ENCODE results near the gene FAM72C.
"Not testable (repeated sequence)": the region's sequence is repeated elsewhere in the genome, so short reads cannot be mapped to it uniquely, and the experiment has no call there.

Gene FAM72C

DNA sequence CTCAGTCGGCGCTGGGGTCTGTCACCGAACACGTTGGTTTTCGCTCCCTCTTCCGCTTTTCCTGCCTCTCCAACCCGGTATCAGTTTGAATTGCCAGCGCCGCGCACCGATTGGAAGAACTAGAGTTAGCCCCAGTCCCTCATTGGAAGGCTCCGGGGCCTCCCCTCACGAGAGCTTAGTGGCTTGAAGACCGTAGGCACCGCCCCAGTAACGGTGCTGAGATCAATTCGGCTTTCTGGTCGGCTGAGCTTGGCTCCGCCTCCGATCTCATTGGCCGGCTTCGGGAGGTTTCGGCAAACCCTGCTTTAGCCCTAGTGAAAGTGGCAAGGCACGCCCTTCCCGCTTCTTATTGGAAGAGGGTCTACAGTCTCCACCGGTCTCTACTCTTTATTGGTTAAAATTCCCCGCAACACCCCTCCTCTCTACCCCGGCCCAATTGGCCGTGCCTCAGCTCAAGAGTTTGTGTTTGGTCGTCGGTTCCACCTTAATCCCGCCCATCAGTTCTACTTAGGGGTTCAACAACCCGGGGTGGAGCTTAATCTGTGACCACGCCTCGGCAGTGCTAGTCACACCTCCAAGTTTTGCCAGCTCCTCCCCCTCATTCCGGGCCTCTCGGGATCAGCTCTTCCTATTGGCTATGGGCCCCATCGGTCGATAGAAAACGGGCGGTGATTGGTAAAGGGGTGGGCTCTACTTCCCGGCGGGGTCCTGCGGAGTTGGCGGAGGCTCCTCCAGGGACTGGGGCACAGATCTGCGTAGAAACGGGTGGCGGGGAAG is at the start of gene FAM72C:
FAM72C (minus strand) TSS at position 63 of the 777 bp plus-strand sequence. CDS start 845 bp downstream, outside the sequence.
- DNase-seq (ENCODE audit: low read depth in 2 of 2), result not testable (repeated sequence)

DNA sequence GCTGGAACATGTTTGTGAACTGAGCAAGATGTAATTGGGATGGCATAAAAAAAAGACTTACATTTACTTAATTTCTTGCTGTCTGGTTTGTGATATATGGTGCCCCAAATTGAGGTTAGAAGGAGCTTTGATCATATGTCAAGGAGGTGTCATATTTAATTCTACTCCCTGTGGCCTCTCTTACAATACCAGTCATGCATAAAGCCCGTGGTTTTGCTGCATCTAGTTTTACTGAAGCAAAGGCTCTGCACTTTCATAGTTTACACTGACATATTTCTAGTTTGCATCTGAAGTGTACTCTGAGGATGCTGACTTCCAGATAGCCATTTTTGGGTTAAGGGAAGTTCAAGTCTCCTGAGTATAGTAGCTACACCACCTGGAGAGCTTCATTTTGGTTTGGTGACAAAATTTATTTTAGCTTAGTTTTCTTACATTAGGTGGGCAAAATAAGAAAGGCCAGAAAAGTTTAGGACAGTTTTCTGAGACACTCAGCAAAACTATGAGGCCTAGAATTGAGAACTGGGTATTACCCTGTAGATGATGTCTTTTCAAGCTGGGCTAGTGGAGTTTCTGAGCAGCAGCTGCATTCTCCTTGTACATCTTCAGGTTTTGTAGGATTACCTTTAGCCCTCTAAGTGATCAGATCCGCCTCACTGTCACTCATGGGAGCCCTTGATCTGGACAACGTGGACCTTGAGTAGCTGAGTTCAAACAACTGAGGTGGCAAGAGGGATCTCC is 48.4 kb upstream of the FAM72C start:
- DNase-seq (ENCODE audit: low read depth in 2 of 2), result not testable (repeated sequence)

GRCh38 chr1:144019101-144019500 is 47.3 kb upstream of the FAM72C start:
- DNase-seq (ENCODE audit: low read depth in 2 of 2), result not testable (repeated sequence)

DNA sequence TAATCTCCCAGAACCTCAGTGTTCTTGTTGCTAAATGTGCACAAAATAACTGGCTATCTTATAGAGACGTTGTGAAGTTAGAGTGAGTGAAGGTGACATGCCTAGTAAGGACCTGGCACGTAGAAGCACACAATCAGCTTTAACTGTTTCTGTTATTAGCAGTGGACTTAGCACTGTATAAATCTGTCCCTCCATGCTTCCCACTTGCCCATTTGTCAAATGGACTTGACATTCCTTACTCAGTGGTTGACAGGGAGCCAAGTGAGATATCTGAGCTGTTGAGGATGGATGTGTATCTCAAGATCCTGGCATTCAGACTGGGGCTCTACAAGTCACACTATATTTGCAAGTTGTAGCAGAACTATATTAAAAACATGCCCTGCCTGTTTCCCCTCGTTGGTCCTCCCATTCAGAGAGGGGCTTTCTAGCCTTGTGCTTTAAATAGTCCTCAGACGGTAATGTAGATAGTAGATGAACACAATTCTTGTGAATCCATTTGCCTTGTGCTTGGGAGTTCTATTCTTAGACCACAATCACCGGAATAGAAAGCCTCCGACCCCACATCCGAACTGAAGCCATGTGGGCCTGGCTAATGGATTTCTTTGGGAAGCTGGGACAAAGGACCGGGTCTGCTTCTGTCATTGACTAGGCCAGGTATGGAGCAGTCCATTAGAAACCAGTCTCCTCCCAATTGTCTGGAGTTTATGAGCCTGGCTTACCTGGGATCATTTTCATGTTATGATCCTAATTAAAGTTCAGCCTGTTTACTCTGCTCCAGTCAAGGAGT is 43.6 kb upstream of the FAM72C start:
- not testable (repeated sequence) for DNase-seq (ENCODE audit: low read depth in 2 of 2)

- not testable (repeated sequence) for DNase-seq (ENCODE audit: low read depth in 2 of 2)
Observed at GRCh38 chr1:144014528-144014927, 42.7 kb upstream of the FAM72C start.

DNA sequence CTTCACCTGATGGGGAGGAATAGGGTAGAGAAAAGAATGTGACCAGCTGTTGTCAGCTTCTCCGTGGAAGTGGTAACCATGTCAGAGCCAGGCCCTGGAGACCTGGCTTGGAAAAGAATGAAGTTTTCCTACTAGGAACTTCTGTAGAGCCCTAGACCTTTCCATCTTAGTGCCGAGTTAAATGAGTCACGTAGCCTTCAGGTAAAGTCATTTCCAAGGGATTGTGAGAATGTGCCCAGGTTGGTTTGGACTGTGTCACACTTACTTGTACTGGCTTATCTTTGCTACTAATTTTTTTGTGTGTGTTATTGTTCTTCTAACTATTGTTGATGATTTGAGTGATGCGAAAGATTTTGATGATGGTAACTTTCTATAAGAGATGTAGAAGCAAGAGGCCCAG is 42.3 kb upstream of the FAM72C start:
- DNase-seq (ENCODE audit: low read depth in 2 of 2), result not testable (repeated sequence)

DNA sequence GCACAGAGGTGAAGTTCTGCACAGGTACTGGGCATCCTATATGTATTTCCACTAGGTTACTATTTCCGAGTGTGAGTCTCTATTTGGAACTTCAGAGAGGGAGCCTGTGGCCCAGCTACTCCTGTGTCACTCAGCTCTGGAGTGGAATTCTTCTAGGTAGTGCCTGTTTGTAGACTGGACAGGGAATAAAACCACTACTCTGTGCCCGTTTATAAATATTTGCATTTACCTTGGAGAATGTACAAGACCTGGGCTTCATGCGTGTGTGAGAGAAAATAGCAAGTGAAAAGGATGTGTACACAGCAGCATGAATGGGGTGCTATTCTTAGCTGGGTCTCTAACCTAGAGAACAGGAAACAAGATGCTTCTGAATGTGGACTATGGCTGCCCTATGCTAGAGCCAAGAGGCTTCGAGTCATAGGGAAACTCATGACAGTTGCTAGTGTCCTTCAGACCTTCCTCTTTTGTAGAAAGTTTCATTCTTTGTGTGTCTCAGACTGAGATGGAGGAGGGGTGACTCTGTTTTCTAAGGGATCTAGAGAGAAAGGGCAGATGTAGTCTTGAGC is 40.5 kb upstream of the FAM72C start:
- DNase-seq (ENCODE audit: low read depth in 2 of 2), result not testable (repeated sequence)

GRCh38 chr1:144009410-144009809 is 37.6 kb upstream of the FAM72C start:
- DNase-seq (ENCODE audit: low read depth in 2 of 2), result not testable (repeated sequence)

DNA sequence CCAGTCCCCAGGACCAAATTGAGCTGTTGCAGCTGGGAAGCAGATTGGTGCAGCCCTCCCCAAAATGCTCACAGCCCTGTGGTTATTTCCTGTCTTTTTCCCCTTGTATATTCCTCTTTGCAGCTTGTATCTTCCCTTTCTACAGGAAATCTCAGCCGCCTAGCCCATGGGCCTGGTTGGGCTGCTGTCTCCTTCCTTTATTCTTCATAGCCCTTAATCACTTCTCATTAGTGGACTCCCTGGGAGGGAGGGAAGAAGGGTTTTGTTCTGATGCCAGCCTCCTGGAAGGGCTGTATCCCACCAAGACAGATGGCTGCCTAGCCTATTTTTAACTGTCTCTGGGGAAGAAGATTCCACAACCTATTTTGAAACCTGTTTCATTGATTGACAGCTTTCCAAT is 32.5 kb upstream of the FAM72C start:
- not testable (repeated sequence) for DNase-seq (ENCODE audit: low read depth in 2 of 2)

DNA sequence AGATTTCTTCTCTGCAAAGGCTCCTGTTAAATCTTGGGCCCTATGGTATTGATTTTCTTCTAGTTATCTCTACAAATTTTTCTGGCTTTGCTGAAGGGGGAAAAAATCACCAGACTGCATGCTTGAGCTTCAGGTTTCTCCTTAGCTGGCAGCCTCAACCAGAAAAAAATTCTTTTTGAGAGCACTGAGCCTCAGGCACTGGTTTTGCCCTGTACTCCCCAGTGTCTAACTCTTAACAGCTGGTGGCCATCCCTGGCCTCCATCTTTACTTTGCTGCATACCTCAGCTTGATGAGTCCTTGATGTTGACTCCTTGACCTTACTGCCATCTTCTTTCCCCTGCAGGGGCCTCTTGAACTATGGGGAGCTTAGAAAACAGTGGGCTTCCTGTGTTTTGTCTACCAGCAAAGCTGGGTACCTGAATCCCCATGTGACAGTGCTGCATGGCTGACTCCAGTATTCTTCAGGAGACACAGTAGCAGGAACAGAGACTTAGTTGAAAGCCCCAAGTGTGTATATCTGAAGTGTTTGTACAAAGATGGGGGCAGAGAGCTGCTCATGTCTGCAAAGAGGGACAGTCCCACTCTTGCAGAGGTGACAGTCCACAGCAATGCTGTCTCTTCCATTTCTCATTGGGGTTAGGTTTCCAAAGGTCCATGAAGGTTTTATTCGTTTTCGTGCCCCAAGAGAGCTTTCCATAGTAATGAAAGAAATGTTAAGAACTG is 31.7 kb upstream of the FAM72C start:
- DNase-seq (ENCODE audit: low read depth in 2 of 2), result not testable (repeated sequence)

DNA sequence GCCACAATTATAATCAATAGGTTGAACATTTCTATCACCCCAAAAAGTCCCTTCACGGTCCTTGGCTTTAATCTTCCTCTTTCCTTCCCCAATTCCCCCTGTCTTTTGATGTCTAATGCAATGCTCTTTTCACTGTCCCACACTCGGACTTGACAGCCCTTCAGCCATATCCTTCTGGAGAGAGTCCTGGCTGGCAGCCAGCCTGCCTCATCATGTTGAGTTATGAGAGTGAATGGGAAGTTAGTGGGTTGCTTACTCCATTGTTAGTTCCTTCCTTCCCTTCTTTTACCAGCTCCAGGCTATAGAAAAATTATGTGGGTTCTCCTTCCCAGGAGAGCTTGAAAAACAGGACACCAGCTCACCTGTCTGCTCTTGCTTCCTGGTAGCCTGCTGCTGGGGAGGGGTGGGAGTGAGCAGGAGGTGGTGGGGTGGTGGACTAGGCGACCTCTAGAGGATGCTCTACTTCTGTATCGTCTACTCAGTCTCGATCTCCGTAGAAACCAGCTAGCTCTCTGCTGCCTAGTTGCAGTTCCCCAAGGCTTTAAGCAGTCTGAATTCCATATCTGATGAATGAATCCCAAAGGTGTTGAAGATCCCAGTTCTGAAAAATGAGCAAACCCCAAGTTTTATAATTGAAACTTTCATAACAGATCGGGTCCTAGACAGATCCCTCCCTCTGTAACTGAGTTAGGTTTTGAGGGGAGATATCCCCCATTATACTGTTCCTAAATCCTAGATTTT is 30.5 kb upstream of the FAM72C start:
- not testable (repeated sequence) for DNase-seq (ENCODE audit: low read depth in 2 of 2)

- not testable (repeated sequence) for DNase-seq (ENCODE audit: low read depth in 2 of 2)
Observed at GRCh38 chr1:144001077-144001476, 29.3 kb upstream of the FAM72C start.

- not testable (repeated sequence) for DNase-seq (ENCODE audit: low read depth in 2 of 2)
Observed at GRCh38 chr1:143996020-143996419, 24.2 kb upstream of the FAM72C start.

- DNase-seq (ENCODE audit: low read depth in 2 of 2), result not testable (repeated sequence)
Observed at GRCh38 chr1:143993301-143993907, 21.6 kb upstream of the FAM72C start.

DNA sequence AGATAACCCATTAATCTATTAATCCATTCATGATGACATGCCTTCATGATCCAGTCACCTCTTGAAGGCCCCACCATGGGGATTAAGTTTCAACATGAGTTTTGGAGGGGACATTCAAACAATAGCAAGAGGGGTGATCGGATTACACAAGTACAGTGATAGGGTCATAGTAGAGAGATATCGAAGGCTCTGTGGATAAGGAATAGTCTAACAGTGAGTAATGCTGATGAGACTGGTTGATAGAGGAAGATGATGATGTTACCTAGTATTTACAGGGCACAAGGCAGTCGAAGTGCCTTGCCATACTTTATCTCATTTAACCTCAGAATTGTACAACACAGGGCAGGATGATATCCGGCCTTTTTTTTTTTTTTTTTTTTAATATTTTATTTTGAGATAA is 18.9 kb upstream of the FAM72C start:
- DNase-seq (ENCODE audit: low read depth in 2 of 2), result not testable (repeated sequence)

DNA sequence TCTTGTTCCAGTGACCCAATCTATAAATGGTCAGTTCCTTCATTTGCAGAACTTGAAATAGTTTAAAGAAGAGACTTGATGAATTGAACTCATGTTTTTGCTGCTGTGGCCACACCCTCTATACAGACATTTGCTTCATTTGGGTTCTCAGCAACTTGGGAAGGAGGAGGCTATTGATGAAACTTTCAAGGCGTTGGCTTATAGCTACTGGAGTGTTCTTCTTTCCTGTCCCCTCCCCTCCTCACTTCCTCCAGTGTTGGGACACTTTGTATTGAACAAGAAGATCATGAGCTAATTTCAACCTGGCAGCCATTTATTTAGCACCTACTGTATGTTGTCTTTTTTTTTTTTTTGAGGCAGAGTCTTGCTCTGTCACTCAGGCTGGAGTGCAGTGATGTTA is 17.9 kb upstream of the FAM72C start:
- not testable (repeated sequence) for DNase-seq (ENCODE audit: low read depth in 2 of 2)

DNA sequence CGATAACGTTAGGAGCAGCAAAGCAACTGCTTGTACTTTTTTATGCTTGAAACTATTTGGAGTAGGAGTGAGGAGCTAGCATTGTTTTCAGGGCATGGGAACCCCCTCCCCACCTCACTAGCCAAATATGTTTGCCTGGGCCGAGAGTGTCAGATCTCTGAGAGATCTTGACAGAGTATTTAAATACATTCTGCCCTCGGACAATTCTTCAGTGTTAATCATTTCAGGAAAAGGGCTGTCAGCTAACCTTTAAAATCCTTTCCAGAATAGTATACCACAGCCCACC is 17.6 kb upstream of the FAM72C start:
- not testable (repeated sequence) for DNase-seq (ENCODE audit: low read depth in 2 of 2)

DNA sequence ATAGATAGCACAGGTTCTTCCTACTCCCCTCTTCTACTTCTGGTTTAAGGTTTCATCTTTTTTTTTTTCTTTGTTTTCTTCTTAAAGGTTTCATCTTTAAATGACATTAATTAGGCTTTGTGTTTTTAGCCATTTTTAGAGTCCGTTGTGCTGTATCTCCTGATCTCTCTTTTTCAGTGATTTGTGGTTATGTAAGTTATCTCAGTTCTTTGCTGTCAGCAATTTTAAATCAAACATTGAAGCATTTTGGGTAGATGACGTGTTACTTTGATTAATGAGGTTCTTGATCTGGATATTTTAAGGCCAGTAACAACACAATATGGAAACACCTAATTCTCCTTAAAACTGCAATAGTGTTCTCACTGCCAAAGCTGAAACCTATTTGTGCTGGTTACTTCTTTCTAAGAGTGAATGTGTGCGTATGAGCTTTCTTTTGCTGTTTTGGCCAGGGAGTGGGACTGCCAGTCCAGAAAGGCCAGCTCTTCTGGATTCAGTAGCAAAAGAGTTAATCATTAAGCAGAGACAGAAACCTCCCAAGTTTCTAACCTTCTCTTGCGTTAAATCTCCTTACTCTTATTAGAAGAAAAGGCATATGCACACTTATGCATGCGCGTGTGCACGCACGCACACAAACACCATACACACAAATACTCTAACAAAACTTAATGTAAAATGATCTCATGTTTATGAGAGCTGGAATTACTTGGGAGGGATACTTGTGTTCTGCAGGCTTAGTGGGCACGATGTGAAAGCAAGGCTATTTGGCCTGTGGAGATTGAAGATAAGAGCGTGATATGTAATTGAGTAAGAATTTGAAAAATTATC is 17.0 kb upstream of the FAM72C start:
- DNase-seq (ENCODE audit: low read depth in 2 of 2), result not testable (repeated sequence)

- DNase-seq (ENCODE audit: low read depth in 2 of 2), result not testable (repeated sequence)
Observed at GRCh38 chr1:143987868-143988267, 16.1 kb upstream of the FAM72C start.
